ENCODE results near the gene PIN4. TPM values are rescaled to one million over a fixed set of nuclear protein-coding genes. Genes with fewer than 3 reads are reported as not detected.
A peak's percentile ranks its signal among the peaks of the same experiment; 100 is the strongest.

PIN4 gene
- total RNA-seq (10 to 100 TPM in 1 of 4 donors, 1 to 10 TPM in 3; 6.9 to 15.3 (median 8.3) TPM), polyA plus RNA-seq (10 to 100 TPM; 15.0 to 26.8 (median 20.9) TPM)

- peak within 1 kb of the TSS; percentile 59 to 70 (median 61) for H3K4me3 ChIP-seq
- H3K9me3 ChIP-seq: no peaks in the 10 kb centered on the region
- H3K4me1 ChIP-seq: peaks cover 0 to 20% (median 8%) of the 10 kb centered on the region in 4 donors
- H3K27ac ChIP-seq: peak within 1 kb of the TSS; percentile 72 to 80 (median 78)
- 0% methylated on average over 46 of the region's 46 CpGs for WGBS, 2 donors
- intact Hi-C loops (cut with DNase I): loop anchor here (2.0 to 5.0 kb wide), 2 partner anchors 51 to 164 kb away; partner anchors contain the start of gene RTL5
- DNase-seq: peak; percentile 96
- TF ChIP-seq POLR2A (IDR thresholded peaks at IDR 0.05): peak in 1 of 2 donors; percentile 14
- TF ChIP-seq CTCF (IDR thresholded peaks at IDR 0.05): no peak
- peak in 3 of 4 donors; percentile 29 to 80 (median 42) for TF ChIP-seq POLR2AphosphoS5 (IDR thresholded peaks at IDR 0.05)
- H3K36me3 ChIP-seq: no peaks in the 10 kb centered on the region
- no peaks in the 10 kb centered on the region for H3K27me3 ChIP-seq
These were observed at the start of gene PIN4 for GRCh38 chrX:72181178-72182125. PIN4 (plus strand) TSS chrX:72181757; CDS start chrX:72181786, 29 bp downstream.

- Histone ChIP-seq H3K4me1 (peaks cover 0 to 22% (median 9%) of the 10 kb centered on the region in 4 donors), H3K36me3 (peaks cover 0 to 6% (median 0%) of the 10 kb centered on the region in 4 donors), H3K27ac (peak overlapping the region; percentile 80 to 85 (median 83)), H3K27me3 (peaks cover 0 to 3% (median 0%) of the 10 kb centered on the region in 3 donors), H3K4me3 (peak overlapping the region; percentile 43 to 60 (median 54)), H3K9me3 (no peaks in the 10 kb centered on the region)
- WGBS, 2 donors: 75 to 80% methylated on average over 3 of the region's 3 CpGs
- DNase-seq: no peak
- TF ChIP-seq EP300 (IDR thresholded peaks at IDR 0.05) (no peak), POLR2A (IDR thresholded peaks at IDR 0.05) (no peak), POLR2AphosphoS5 (IDR thresholded peaks at IDR 0.05) (no peak), CTCF (IDR thresholded peaks at IDR 0.05) (no peak)
- intact Hi-C loops (cut with DNase I): no loop called here
These were observed 49.1 kb upstream of the PIN4 start for GRCh38 chrX:72132456-72132855.

GRCh38 chrX:72133851-72134546 lies 47.6 kb upstream of the PIN4 start:
- DNase-seq: no peak
- Histone ChIP-seq H3K27ac (no peak overlapping the region), H3K27me3 (peaks cover 0 to 3% (median 0%) of the 10 kb centered on the region in 3 donors), H3K9me3 (no peaks in the 10 kb centered on the region), H3K4me1 (peaks cover 0 to 12% (median 5%) of the 10 kb centered on the region in 4 donors), H3K4me3 (no peak overlapping the region), H3K36me3 (peaks cover 0 to 15% (median 0%) of the 10 kb centered on the region in 4 donors)
- intact Hi-C loops (cut with DNase I): no loop called here
- no peak for TF ChIP-seq POLR2AphosphoS5 (IDR thresholded peaks at IDR 0.05)
- TF ChIP-seq POLR2A (IDR thresholded peaks at IDR 0.05): no peak
- no peak for TF ChIP-seq EP300 (IDR thresholded peaks at IDR 0.05)
- no peak for TF ChIP-seq CTCF (IDR thresholded peaks at IDR 0.05)
- 93 to 94% methylated on average over 11 of the region's 11 CpGs for WGBS, 2 donors

GRCh38 chrX:72137846-72138495 lies 43.6 kb upstream of the PIN4 start:
- intact Hi-C loops (cut with DNase I): no loop called here
- no peak for DNase-seq
- Histone ChIP-seq H3K27ac (no peak overlapping the region), H3K36me3 (peaks cover 0 to 30% (median 0%) of the 10 kb centered on the region in 4 donors), H3K4me3 (no peak overlapping the region), H3K27me3 (no peaks in the 10 kb centered on the region), H3K4me1 (peaks cover 0 to 4% (median 0%) of the 10 kb centered on the region in 4 donors), H3K9me3 (no peaks in the 10 kb centered on the region)
- 81 to 88% methylated on average over 9 of the region's 9 CpGs for WGBS, 2 donors
- TF ChIP-seq CTCF (IDR thresholded peaks at IDR 0.05) (no peak), POLR2AphosphoS5 (IDR thresholded peaks at IDR 0.05) (no peak), EP300 (IDR thresholded peaks at IDR 0.05) (no peak), POLR2A (IDR thresholded peaks at IDR 0.05) (no peak)
